ENCODE data around the gene CELA1.

Gene CELA1

DNA sequence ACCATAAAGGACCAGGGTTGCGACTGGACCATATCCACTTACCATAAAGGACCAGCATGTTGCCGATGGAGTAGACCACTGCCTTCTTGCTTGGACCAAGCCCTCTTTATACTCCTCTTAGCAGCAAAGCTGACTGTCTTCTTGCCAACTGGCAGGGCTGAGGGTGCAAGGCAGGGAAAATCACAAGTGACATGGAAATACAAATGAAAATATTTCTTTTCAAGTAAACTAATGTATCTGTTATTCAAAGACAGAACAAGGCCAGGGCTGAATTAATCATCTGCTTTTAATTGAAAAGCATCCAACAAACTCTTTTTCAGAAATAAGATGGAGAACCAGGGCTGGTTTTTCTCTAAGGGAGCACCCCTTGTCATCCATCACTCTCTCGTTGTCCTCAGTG lies at the start of gene CELA1:
CELA1 (minus strand) TSS at position 99 of the 400 bp plus-strand sequence; CDS start at position 58, 41 bp downstream.
- no peak for DNase-seq (ENCODE audit: low read depth)
- H3K4me3 ChIP-seq (replicated peaks; ENCODE audit: low read depth, low read length): no peak within 1 kb of the TSS
- no peak for TF ChIP-seq CTCF (IDR thresholded peaks at IDR 0.05; ENCODE audit: low read length, missing control alignments)

GRCh38 chr12:51395283-51396230 lies 49.1 kb upstream of the CELA1 start:
- TF ChIP-seq CTCF (IDR thresholded peaks at IDR 0.05; ENCODE audit: low read length, missing control alignments): no peak
- no peak overlapping the region for H3K4me3 ChIP-seq (replicated peaks; ENCODE audit: low read depth, low read length)
- DNase-seq (ENCODE audit: low read depth): no peak

- DNase-seq (ENCODE audit: low read depth): peak; percentile 86
- H3K4me3 ChIP-seq (replicated peaks; ENCODE audit: low read depth, low read length): no peak overlapping the region
- no peak for TF ChIP-seq CTCF (IDR thresholded peaks at IDR 0.05; ENCODE audit: low read length, missing control alignments)
Measured at GRCh38 chr12:51393676-51394545, 47.4 kb upstream of the CELA1 start.

DNA sequence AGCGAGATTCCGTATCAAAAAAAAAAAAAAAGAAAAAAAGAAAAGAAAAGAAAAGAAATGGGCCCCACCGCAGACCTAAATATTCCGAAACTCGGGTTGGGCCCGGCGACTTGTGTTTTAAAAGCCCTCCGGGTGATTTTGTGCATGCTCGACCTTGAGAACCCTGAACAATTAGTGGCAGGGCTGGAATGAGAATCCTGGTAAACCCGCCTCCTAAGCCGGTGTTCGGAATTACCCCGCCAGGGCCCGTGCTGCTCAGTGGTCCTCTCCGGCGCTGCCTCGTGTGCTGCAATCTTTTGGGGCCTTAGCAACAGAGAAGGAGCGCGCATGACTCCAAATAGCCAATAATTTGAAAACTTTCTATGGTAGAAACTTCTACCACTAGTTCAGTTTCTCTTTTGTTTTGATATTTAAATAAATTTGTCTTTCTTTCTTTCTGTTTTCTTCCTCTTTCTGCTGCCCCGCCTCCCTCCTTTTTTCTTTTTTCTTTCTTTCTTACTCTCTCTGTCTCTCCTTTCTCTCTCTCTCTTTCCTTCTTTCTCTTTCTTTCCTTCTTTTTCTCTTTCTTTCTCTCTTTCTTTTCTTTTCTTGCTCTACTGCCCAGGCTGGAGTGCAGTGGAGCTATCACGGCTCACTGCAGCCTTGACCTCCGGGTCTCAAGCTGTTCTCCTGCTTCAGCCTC lies 46.2 kb upstream of the CELA1 start:
- no peak for DNase-seq (ENCODE audit: low read depth)
- H3K4me3 ChIP-seq (replicated peaks; ENCODE audit: low read depth, low read length): no peak overlapping the region
- TF ChIP-seq CTCF (IDR thresholded peaks at IDR 0.05; ENCODE audit: low read length, missing control alignments): no peak

DNA sequence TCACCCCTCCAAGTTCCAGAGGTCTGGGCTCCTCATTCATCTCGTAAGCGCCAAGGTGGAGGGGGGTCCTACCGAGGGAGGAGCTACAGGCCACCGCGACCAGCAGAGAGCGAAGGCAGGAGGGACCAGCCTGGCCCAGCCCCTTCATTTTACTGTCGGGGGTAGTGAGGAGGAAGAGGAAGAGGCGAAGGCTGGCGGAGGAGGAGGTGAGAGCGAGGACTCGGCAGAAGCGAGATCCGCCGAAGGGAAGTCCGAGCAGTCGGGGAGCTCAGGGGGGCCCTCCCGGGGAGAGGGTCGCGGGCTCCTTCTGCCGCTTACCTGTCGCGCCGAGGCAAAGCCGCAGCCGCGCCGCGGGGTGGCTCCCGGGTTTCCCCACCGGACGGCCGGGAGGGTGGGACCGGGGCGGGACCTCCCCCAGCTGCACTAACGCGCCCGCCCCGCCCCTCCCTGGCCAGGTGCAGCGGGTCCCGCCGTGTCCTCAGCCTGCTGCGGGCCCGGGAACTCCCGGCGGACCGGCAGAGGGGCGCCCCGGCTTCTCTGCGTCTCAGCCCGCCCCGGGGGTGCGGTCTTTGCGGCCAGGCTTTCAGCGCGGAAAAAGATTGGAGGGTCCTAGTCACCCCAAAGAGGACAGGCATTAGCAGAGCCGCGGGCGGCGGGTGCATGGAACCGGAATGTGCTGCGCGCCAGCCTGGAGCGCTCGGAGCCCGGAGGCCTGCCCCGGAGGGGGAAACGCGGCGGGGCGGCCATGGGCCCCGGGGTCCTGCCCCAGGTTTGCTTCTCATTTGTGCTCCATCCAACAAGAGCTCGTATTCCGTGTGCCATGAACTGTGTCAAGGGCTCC lies 45.0 kb upstream of the CELA1 start, which contains the start of gene GALNT6:
GALNT6 (minus strand) TSS at position 124 of the 841 bp plus-strand sequence. CDS start 11,625 bp downstream, outside the sequence.
- no peak for DNase-seq (ENCODE audit: low read depth)
- no peak for TF ChIP-seq CTCF (IDR thresholded peaks at IDR 0.05; ENCODE audit: low read length, missing control alignments)
- H3K4me3 ChIP-seq (replicated peaks; ENCODE audit: low read depth, low read length): peak within 1 kb of the TSS; percentile 53

GRCh38 chr12:51390891-51391282 lies 44.4 kb upstream of the CELA1 start:
- no peak for DNase-seq (ENCODE audit: low read depth)
- TF ChIP-seq CTCF (IDR thresholded peaks at IDR 0.05; ENCODE audit: low read length, missing control alignments): no peak
- peak overlapping the region; percentile 53 for H3K4me3 ChIP-seq (replicated peaks; ENCODE audit: low read depth, low read length)
